Activated CD4-positive, alpha-beta T cell treated with anti-CD3 and anti-CD28 coated beads for 48 hours (primary cell): ENCODE data around the gene ICOS.
A peak's percentile ranks its signal among the peaks of the same experiment; 100 is the strongest.

Experiments used
- DNase-seq: peaks from one replicate; pipeline ENCODE4 v3.0.0-alpha.2; 2020

Gene ICOS, protein sequence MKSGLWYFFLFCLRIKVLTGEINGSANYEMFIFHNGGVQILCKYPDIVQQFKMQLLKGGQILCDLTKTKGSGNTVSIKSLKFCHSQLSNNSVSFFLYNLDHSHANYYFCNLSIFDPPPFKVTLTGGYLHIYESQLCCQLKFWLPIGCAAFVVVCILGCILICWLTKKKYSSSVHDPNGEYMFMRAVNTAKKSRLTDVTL

DNA sequence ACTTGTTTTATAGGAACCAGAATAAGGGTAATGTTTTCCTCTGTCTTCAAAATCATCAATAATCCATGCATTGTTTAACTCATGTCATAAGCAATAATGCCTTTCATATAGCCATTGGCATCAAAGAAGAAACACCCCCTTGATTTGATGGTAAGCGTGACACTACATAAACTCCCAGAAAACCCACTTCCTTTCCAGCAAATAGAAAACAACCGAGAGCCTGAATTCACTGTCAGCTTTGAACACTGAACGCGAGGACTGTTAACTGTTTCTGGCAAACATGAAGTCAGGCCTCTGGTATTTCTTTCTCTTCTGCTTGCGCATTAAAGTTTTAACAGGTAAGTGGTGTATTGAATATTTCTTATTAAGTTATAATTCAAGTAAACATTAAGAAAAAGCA, at the start of gene ICOS:
Gene ICOS, plus strand, starts transcription at position 229 of the 400 bp plus-strand sequence. Its CDS starts 52 bp downstream, at position 281.
- DNase-seq = peak; percentile 45

DNA sequence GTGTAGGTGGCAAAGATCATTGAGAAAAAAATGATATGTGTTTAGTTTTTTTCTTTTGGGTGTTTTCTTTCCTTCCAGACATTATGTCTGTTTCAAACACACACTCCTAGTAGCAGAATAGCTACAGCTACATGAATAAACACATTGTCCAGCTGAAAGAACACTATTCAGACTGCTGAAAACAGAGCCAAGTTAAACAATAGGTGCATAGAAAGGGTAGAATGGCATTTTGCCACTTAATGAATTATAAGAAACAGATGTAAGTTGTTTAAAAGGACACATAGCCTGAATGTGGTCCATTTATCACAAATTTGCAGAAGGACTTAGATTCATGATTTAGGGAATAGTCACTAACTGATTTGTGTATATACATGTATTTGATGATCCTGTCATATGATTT, 48.9 kb upstream of the ICOS start:
- DNase-seq = no peak

DNA sequence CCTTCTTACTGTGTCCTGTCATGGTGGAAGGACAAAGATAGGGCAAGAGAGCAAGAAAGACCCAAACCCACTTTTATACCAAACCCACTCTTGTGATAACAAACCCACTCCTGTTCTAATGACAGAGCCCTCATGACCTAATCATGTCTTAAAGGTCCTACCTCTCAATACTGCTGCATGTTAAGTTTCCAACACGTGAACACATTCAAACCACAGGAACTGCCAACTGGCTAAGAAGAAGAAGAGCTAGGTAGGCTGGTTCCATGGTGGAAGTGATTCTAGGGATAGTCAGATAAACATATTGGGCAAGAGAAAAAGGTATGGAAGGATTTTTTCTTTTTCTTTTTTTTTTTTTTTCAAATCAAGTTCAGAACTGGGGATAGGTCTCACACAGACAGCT, 47.0 kb upstream of the ICOS start:
- DNase-seq = no peak

DNA sequence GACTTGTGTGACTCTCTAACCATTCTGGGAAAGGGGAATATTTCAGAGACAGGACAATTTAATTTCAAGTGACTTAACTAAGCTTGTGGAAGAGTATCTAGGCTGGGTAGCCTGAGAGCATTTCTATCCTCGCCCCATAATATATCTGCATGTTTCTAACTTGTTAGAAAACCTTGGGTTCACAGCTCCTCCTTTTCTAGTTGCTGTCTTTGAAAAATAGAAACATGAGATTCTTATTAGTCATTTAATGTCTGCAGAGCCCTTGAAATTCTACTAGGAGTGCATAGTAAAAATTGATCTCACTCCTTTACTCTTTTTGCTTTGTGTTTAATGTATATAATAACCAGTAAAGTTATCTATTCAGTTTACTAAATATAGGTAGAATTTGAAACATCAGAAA, 46.6 kb upstream of the ICOS start:
- DNase-seq = no peak

DNA sequence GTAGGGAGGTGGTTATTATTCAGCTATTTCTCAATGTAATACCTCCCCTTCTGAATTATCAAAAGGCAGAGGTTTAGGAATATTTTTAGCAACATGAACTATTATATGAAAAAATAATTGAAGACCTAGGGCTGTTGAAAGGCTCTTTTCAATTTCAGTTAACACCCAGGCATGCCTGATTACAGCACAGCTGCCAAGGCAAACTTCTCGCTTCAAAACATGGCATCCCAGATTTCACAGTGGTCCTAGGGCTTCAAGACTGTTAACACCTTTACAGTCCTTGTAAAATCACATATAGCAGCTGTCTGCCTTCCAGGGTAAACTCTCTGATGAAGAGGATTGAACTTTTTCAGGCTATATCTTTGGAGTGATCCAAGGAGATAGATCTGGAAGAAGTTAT, 45.8 kb upstream of the ICOS start:
- DNase-seq = no peak

DNA sequence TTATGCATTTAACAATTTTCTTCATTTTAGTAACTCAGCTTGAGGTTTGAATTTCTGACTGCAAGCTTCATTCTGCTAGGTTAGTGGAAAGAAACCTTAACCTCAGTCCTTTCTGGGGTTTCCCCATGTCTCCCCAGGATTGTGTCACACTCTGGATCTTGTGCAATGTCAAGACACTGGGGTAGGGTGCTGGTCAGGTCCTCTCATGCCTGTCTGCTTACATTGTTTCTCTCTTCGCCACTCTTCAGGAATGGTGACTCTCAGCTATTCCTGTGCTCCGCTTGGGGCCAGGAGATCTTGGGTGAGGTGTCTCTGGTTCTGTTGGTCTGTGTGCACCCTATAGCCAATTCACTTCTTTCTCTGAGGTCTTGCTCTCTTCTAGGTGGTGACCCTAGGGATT, 45.1 kb upstream of the ICOS start:
- peak; percentile 78 for DNase-seq

DNA sequence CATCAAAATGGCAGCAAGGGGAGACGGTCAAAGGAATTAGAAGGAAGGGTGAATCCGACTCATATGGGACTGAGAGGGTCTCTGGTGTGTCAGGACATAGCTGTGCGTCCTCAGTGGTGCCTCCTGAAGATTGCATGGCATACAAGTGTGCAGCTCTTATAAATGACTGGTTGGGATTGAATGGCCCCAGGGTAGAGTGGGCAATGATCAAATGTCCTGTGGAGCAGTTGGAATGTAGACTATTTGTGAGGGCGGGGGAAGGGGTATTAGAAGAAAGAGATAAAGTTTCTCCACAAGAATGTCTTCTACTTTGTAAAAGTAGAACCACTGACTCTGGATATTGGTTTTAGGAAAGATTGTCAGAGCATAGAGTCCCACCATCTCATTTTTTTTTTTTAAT, 44.4 kb upstream of the ICOS start:
- DNase-seq = no peak

DNA sequence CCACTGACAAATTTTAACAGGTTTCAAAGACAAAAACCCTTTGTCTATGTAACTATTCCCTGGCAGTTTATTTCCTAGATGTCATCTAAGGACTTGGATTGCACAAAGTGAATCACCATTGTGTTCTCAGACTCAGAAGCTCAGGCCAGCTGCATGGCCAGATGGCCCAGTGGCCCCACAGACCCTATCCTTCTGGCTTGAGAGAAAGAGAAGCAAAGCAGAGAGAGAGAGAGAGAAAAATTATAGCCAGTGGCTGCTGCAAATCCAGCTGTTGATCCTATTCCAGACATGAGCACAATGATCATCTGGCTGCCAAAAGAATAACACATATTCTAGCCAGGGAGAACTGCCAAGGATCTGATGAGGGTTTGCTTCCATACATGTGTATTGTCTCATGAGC, 43.2 kb upstream of the ICOS start:
- DNase-seq = no peak

DNA sequence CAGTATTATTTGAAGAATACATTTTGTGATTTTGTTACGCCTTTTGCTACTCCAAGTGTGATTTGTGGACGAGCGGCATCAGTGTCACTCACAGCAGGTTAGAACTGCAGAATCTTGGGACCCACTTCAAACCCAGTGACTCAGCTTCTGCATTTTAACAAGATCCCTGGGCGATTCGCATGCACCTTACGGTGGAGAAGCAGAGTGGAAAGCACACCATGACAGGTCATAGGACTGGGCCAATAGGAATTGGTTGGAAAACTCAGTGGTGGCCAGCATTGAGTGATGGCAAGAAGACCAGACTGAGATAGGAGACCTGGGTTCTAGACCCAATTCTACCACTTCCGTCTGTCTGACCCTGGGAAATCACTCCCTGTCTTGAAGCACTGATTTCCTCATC, 42.7 kb upstream of the ICOS start:
- no peak for DNase-seq

DNA sequence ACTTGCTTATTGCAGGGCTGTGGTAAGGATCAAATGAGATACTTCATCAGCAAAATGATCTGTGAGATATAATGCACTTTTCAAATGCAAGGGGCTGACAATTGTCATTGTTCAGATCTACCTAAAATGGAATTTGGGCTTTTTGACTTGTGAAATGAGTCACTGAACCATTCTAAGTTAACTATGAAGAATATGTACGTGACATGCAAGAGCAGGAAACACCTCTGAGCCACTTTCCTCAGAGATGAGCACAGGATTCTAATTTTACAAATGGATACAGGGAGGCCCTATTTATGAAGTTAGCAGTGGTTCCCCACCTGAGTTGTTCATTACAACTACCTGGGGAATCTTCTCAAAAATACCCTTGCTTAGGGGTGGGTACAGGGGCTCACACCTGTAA, 42.3 kb upstream of the ICOS start:
- no peak for DNase-seq

DNA sequence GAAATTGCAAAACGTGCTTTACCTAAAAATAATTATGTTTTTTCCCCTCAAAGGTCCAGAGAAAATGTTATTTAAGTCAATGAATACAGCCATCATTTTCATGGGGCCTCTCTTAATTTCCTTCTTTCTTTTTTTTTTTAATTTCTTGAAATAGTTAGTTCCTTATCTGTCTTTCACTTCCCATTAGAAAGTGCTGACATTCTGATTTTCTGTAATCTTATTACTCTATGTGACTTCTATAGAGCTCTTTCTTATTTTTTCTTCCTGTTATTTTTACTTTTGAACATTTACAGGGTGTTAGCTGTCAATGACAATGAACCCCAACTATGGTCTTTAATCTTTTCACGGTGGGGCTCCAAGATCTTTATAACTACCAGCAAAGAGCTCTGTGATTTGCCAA, 39.0 kb upstream of the ICOS start:
- no peak for DNase-seq

DNA sequence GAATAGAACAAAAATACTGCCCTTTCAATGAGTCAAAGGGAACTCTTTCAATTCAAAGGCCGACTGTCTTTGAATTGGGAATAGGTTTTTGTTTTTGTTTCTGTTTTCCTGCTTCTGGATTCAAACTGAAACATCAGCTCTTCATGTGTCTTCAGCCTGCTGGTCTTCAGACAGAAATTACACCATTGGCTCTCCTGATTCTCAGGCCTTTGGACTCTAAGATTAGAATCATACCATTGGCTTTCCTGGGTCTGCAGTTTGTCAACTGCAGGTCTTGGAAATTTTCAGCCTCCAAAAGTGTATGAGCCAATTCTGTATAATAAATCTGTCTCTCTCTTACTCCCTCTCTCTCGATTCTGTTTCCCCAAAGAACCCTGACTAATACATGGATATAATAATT, 37.9 kb upstream of the ICOS start:
- DNase-seq = no peak

DNA sequence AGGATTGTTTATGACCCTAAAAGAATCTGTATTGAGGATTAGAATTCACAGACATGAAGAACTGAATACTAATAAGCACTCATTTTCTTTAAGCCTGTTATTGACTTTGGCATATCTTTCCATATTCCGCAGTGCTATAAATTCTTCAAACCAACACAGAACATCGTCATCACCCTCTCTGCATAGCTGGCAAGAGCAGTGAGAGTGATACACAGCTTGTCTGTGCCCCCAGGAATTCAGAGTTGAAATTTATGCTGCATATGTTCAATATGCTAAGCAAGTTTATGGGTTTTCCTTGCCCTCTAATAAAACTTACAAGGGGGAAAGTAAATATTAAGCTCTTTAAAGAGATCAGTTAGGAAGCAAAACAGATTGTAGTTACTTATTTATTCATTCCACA, 36.3 kb upstream of the ICOS start:
- DNase-seq = no peak

DNA sequence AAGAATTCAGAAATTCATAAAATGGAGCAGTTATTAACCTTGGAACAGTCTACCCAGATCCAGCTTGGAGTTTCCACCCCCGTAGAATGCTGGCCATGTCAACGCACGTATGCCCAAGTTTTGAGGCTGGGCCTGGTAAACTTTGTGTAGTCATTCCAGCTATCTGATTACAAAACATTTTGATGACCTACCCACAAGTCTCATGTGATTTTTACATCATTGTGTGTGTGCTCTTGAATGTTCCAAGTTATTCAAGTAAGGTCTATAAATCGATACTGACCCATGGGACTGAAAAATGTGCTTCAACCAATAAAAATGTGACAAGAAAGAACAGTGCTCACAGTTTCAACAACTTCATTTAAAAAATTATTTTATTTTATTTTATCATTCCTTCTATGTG, 32.5 kb upstream of the ICOS start:
- no peak for DNase-seq

DNA sequence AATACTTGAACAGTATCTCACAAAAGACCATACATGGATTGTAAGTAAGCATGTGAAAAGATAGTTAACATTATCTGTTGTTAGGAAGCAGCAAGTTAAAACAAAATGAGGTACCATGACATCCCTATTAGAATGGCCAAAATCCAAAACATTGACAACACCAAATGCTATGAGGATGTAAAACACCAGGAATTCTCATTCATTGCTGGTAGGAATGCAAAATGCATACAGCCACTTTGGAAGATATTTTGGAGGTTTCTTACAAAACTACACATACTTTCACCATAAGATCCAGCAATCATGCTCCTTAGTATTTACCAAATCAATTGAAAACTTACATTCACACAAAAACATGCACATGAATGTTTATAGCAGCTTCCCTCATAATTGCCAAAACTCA, 30.9 kb upstream of the ICOS start:
- no peak for DNase-seq

DNA sequence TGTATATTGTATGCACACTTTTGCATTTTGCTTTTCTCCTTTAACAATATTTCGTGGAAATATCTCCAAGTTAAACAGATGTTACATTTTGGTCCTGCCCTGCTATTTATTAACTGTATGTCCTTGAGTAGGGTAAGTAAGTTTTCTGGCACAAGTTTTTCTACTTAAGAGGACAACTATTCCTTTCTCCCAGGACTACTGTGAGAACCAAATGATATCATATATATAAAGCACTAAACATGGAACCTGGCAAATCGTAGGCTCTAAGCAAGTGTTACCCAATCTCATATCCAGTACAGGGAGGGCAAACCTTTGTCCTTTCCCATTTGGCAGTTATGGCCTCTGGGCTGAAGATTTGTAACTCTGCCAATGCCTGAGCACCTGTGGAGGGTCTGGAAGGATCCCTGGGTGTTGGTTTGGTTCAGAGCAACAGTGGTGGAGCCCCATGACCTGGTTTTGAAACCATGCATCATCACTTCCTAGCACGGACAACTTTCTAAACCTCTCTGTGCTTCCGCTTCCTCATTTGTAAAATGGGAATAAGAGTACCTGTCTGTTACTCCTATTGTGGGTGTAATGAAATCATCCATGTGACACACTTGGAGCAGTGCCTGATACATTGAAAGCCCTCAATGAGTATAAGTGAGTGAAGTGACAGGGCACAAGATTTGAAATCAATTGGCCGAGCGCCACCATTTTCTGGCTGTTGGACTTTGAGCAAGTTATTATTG, 28.3 kb upstream of the ICOS start:
- no peak for DNase-seq

DNA sequence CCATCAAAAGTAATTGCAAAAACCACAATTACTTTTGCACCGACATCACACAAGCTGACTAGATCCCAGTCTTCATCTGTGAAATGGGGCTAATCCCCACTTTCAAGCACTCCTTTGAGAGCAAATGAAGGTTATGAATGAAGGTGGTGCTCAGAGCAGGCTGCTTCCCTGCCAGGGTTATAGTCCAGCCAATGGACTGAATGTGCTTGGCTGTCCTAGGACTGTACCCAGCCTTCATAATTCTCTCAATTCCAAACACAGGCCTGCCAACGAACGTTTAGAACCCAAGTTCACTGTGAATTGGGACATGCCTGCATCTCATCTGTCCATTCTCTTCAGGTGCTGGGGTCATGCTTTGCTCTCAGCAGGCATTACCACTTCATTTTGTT, 27.8 kb upstream of the ICOS start:
- no peak for DNase-seq

DNA sequence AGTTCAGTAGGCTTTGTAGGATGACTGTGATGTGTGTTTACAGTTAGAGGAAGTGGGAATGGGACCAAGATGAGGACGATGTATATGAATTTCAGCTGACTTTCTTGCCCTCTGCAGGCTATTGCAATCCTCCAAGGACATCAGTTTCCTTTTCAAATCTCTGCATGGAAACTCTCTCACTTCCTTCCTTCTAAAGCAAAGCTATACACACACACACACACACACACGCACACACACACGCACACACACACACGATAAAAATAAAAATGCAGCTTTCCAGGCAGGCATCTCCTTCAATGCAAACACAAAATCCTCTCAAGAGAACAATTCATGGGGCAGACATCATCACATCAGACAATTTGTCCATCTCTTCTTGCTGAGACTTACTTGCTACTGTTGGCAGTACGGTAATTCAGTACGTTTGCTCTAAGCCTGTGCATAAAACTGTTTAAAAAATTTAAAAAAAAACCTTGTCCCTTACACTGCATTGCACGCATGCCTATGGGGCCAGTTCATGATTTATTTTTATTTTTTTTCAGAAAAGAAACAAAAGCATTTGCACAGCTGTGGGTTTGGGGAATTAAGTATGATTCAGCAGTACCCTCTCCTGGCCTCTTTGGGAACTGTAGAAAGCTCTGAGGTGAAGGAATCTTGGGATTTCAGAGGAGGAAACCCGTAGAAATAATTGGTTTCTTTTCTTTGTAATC, 27.1 kb upstream of the ICOS start:
- DNase-seq = no peak

DNA sequence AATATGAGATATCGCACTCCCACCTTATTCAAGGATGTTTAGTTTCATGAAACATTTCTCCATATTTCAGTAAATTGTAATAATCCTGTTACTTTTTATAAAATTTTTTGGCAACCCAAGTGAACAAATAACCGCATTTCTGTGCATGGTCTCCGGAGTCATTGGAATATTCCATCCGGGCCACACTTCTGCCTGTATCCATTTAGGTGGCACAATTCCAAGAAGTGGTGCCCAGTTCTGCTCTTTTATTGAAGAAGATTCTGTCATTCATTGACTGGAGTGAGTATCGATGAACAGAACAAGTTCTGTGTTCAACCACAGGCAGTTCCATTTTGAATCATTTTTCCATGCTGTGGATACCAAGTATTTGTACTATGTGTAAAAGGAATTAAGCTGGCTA, 26.6 kb upstream of the ICOS start:
- no peak for DNase-seq

DNA sequence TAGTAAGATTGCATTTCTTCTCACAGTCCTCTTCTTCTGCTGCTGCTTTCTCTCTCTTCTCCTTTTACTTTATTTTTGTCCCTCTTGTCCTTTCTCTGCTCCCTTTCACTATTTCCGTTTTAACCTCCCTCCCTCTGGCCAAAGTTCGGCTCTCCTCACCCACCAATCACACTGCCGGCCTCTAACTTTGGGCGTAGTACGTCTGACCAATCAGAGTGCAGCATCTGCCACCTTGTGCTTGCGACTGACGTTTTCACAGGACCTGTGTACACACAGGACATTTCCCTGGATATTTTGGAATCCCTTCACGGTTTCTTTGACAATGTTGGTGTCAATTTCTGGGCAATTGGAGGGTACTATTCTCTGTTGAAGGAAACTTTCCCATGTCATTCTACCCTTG, 22.6 kb upstream of the ICOS start:
- no peak for DNase-seq

DNA sequence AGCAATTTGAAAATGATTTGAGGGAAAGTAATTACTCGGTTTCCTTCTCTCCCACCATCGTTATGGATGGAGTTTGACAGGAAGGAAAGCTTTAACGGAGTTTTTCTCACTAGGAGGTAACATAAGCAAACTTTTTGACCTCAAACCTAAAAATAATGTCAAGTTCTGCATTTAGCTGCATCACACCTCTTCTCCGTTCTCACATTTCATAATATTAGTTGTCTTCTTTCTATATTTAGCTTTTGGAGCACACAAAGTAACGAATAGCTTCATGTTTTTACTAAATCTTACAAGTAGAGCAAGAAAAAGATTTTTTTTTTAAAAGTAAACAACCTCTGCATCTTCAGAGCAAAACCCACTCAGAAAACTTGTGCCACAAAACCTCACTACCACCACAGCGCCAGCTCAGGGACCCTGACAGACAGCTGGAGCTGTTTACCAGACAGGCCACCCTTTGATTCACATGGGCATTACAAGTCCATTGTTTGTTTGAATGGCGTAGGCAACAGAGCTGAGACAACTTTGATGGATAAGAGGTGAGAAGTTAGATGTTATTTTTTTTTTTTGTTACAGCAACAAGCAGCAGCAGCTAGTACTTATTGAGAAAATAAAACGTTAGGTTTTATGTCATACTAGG, 21.9 kb upstream of the ICOS start:
- no peak for DNase-seq

DNA sequence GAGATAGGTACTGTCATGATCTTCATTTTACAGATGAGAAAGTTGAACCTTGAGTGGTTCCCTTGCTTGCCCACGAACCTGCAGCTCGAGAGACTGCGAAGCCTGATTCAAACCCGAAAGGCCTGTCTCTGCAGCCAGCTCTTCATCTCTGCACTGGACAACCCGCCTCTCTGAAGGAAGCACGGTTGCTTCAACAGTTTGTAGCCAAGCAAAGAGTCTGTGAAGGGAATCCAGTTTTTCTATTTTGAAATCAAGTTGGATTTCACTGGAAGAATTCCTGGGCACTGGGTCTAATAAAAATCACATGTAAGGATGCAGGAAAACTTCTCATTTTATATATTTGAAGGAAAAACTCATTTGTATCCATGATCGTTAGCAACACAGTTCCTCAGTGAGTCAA, 21.3 kb upstream of the ICOS start:
- no peak for DNase-seq

DNA sequence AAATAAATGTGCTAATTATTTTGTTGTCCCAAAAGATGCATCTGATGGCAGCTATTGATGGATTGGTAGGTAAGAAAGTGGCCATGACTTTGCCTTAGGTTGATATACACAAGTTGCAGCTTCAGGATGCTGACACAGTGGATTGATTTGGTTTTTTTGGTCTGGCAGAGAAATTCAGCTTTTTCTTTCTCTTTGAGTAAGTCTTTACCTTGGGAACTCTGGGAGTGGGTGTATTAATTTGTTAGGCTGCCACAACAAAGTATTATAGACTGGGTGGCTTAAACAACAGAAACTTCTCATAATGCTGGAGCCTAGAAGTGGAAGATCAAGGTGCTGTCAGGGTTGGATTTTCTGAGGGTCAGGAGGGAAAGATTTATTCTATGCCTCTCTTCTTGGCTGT, 19.8 kb upstream of the ICOS start:
- DNase-seq = no peak

DNA sequence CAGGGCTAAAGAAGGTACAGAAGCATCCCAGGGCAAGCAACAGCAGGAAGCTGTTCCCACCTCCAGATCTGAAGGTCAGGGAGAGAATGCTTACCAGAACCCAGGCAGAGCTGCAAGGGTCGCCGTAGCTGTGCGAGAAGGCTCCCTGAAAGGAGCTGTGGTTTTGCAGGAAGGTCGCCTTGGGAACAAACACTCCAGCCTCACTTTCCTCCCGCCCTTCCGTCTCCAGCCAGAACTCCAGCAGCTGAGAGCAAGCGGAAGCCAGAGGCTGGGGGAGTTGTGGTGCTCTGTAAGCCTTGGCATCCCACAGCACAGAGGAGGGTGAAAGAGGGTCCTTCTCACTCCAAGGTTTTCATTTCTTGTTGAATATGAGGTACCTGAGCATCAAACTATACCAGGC, 18.3 kb upstream of the ICOS start:
- no peak for DNase-seq
